ENCODE data around the gene TMEM217. TPM values are rescaled to one million over a fixed set of nuclear protein-coding genes. Genes with fewer than 3 reads are reported as not detected.
"Not testable (repeated sequence)": the region's sequence is repeated elsewhere in the genome, so short reads cannot be mapped to it uniquely, and the experiment has no call there.

The TMEM217 gene
- total RNA-seq, 6 experiments from 2014 or later: 0.99 to 2.0 (median 1.6) TPM

GRCh38 chr6:37200085-37200484, 57.9 kb downstream of the TMEM217 start:
- H3K4me1 Mint-ChIP-seq (ENCODE audit: low read depth): peaks cover 8% of the 10 kb centered on the region
- no peak for TF ChIP-seq CTCF (IDR thresholded peaks at IDR 0.05)
- no peaks in the 10 kb centered on the region for H3K9me3 Mint-ChIP-seq
- H3K4me3 Mint-ChIP-seq: no peak overlapping the region
- H3K36me3 Mint-ChIP-seq (ENCODE audit: low read depth): no peaks in the 10 kb centered on the region
- peaks cover 12% of the 10 kb centered on the region for H3K27me3 Mint-ChIP-seq (ENCODE audit: insufficient read depth)
- no peak for DNase-seq
- H3K27ac Mint-ChIP-seq: no peak overlapping the region

- peaks cover 12% of the 10 kb centered on the region for H3K27me3 Mint-ChIP-seq (ENCODE audit: insufficient read depth)
- not testable (repeated sequence) for H3K9me3 Mint-ChIP-seq; H3K4me1 Mint-ChIP-seq (ENCODE audit: low read depth); DNase-seq; H3K27ac Mint-ChIP-seq; H3K4me3 Mint-ChIP-seq; H3K36me3 Mint-ChIP-seq (ENCODE audit: low read depth)
Measured at GRCh38 chr6:37196451-37196850, 61.5 kb downstream of the TMEM217 start.

- DNase-seq; H3K9me3 Mint-ChIP-seq; H3K36me3 Mint-ChIP-seq (ENCODE audit: low read depth); H3K27me3 Mint-ChIP-seq (ENCODE audit: insufficient read depth); H3K27ac Mint-ChIP-seq; H3K4me3 Mint-ChIP-seq: not testable (repeated sequence)
- H3K4me1 Mint-ChIP-seq (ENCODE audit: low read depth): peaks cover 10% of the 10 kb centered on the region; the same call in 1 of the 2 replicates
Measured at GRCh38 chr6:37194886-37195285, 63.1 kb downstream of the TMEM217 start.

GRCh38 chr6:37192666-37193065, 65.3 kb downstream of the TMEM217 start:
- Mint-ChIP-seq H3K4me1 (ENCODE audit: low read depth) (peaks cover 19% of the 10 kb centered on the region), H3K27ac (no peak overlapping the region), H3K9me3 (0 out of 2 replicates have a peak, but pooled peaks cover 4% of the 10 kb centered on the region), H3K4me3 (no peak overlapping the region), H3K27me3 (ENCODE audit: insufficient read depth) (no peaks in the 10 kb centered on the region), H3K36me3 (ENCODE audit: low read depth) (no peaks in the 10 kb centered on the region)
- no peak for DNase-seq
- TF ChIP-seq CTCF (IDR thresholded peaks at IDR 0.05): no peak

GRCh38 chr6:37190159-37190535, 67.8 kb downstream of the TMEM217 start:
- H3K9me3 Mint-ChIP-seq: 0 out of 2 replicates have a peak, but pooled peaks cover 4% of the 10 kb centered on the region
- H3K4me1 Mint-ChIP-seq (ENCODE audit: low read depth): peaks cover 19% of the 10 kb centered on the region
- no peak overlapping the region for H3K27ac Mint-ChIP-seq
- H3K4me3 Mint-ChIP-seq: no peak overlapping the region
- H3K27me3 Mint-ChIP-seq (ENCODE audit: insufficient read depth): peaks cover 3% of the 10 kb centered on the region; the same call in 1 of the 2 replicates
- no peak for TF ChIP-seq CTCF (IDR thresholded peaks at IDR 0.05)
- H3K36me3 Mint-ChIP-seq (ENCODE audit: low read depth): no peaks in the 10 kb centered on the region
- no peak for DNase-seq

GRCh38 chr6:37188962-37189510, 68.9 kb downstream of the TMEM217 start:
- Mint-ChIP-seq H3K4me3 (peak overlapping the region; percentile 28; the same call in 1 of the 2 replicates), H3K27ac (no peak overlapping the region), H3K27me3 (ENCODE audit: insufficient read depth) (peaks cover 3% of the 10 kb centered on the region; the same call in 1 of the 2 replicates), H3K4me1 (ENCODE audit: low read depth) (peaks cover 19% of the 10 kb centered on the region), H3K9me3 (0 out of 2 replicates have a peak, but pooled peaks cover 4% of the 10 kb centered on the region), H3K36me3 (ENCODE audit: low read depth) (no peaks in the 10 kb centered on the region)
- TF ChIP-seq CTCF (IDR thresholded peaks at IDR 0.05): no peak
- peak; percentile 10 for DNase-seq

Measured in HFFc6 (cell line).